GM21367 (cell line): Measurements from ENCODE around the gene CCDC28B.

Source experiments
- ATAC-seq: cut with Tn5 transposase; IDR thresholded peaks from one replicate; pipeline ENCODE4 v1.9.1; 2021; ENCODE audit not compliant: unreplicated experiment

CCDC28B gene

GRCh38 chr1:32192220-32192948 is 8.0 kb upstream of the CCDC28B start:
- ATAC-seq = no peak

- no peak for ATAC-seq
These were observed 5.4 kb upstream of the CCDC28B start for GRCh38 chr1:32194984-32195383.

DNA sequence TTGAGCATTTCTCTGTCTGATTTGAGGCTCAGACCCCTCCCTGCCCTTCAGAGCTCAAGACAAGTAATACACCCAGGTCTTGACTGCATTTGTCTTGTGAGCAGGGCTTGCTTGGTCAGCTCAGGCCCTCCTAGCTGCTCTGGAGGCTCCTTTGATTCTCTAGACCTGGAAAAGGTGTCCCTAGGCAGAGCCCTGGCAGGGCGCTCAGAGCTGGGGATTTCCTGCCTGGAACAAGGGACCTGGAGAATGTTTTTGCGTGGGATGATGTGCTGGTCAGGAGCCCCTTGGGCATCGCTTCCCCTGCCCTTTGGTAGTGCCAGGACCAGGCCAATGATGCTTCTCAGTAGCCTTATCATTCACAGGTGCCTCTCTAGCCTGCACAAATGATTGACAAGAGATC is 4.9 kb upstream of the CCDC28B start:
- no peak for ATAC-seq

DNA sequence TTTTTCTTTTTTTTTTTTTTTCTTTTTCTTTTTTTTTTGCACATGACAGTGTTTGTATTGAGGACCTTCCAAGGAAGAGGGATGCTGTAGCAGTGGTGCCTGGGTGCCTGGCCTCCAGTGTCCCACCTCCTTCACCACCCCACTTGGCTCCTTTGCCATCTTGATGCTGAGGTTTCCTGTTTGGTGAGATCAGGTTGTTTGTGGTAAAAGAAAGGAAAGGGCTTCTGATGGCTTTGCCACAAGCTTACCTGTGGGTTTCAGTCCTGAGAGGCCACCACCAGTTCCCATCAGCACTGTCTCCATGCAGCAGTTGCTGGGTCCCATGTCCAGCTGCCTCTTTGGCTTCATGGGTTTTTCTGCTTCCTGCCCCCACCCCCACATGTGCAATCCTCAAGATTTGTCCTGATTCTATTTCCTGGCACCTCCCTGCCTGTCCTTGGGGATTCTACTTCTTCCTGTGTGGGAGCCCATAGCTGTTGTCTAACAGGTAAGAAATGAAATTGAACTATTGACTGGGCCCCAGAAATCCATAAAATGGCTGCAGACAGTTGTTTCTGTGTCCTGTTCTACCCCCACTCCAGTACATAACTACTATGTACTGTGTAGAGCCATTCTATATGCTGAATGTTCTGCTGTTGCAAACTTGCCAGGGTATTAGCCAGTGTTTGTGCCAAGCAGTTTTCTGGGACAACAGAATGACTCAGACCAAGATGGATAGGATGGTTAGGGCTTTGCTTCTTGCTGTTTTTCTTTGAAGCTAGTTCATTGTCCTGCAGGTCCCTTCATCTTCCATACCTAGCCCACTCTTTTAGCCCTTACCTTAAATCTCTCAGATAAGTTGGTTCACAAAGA is 4.2 kb upstream of the CCDC28B start:
- ATAC-seq = no peak

DNA sequence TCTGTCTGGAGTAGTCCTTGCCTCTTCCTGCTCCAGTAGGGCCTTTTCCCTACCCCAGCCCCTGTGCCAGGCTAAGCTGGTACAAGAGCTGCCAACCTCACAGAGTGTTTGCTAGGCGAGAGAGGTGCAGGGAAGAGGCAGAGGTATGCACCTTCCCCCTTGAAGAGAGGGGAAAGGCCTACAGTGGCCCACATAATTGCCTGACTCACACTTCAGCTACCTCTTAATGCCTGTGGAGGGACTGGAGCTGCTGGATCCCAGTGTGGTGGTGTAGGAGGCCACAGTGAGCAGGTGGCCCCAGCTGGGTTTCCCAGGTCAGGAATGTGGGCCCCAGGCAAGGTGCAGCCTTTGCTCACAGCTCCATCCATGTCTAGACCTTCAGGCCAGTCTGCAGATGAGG is 3.3 kb upstream of the CCDC28B start:
- no peak for ATAC-seq

GRCh38 chr1:32197837-32198236 is 2.6 kb upstream of the CCDC28B start:
- no peak for ATAC-seq

GRCh38 chr1:32198237-32199042 is 2.0 kb upstream of the CCDC28B start:
- no peak for ATAC-seq

GRCh38 chr1:32199043-32199716 is 1.2 kb upstream of the CCDC28B start:
- no peak for ATAC-seq

GRCh38 chr1:32199717-32200072 is 700 bp upstream of the CCDC28B start:
- ATAC-seq = no peak

DNA sequence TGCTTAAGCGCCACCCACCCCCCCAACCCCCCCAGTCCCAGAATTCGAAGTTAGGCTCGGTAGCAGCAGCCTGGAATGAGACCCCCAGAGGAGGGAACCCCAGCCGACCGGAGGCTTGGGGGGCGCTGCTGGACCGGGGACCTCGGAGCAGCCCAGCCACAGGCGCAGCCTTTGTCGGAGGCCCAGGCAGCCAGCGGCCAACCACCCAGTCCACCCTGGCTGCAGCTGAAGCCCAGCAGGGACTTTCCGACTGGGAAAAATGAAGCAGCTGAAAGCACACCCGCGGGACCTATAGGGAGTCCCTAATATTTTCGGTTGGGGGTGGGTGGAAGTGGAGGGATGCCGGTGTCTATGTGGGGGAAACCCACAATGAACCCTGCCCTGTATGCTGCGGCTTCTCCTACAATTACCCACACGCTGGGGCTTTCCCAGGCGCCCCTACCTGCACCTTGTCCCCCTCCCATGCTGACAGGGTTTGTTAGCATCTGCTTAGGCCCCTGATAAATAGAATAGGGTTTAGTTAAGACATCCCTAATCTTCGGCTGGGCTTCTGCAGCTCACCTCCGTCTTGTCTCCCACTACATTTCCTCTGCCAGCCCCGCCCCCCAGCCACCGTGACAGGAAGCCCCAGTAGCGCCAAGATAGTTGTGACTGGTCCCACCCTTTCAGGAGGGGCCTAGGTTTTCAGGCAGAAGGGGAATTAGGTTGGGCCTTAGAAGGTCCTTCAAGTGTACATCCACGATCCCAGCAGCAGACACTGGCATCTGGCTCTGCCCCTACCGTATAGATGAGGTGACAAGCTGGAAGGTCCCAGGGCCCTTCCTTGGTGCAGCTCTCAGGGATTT is 838 bp downstream of the CCDC28B start:
- ATAC-seq = no peak

- ATAC-seq = no peak
These were observed 4.6 kb downstream of the CCDC28B start for GRCh38 chr1:32204943-32205361.

- ATAC-seq = peak; percentile 39
These were observed 5.3 kb downstream of the CCDC28B start, which contains the start of gene IQCC for GRCh38 chr1:32205401-32206370. Gene IQCC, plus strand, starts transcription at chr1:32205671. Its CDS starts 11 bp downstream, at chr1:32205682.

GRCh38 chr1:32208469-32208868 is 8.1 kb downstream of the CCDC28B start:
- no peak for ATAC-seq

GRCh38 chr1:32208891-32209328 is 8.5 kb downstream of the CCDC28B start, which contains the start of gene DCDC2B:
Gene DCDC2B, plus strand, starts transcription at chr1:32209089. Its CDS starts 5 bp downstream, at chr1:32209094.
- ATAC-seq = no peak

- no peak for ATAC-seq
These were observed 15.5 kb downstream of the CCDC28B start for GRCh38 chr1:32215629-32216480.

DNA sequence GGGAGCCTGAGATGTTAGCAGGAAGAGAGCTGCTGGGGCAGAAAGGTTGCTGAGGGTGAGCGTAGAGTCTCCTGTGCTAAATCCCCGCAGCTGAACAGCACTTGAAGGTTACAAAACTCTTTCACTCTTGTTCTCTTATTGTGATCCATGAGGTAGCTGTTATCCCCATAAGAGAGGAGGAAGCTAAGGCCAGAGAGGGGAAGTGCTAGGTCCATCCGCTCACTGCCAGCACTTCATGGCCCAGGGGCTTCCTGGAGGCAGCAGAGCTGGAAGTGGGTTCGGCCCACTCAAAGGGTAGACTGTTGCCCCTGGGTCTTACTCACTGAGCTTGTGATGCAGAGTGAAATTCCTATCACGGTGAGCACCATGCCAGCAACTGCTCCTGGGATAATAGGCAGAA is 16.2 kb downstream of the CCDC28B start:
- no peak for ATAC-seq

GRCh38 chr1:32219022-32219421 is 18.6 kb downstream of the CCDC28B start:
- ATAC-seq = no peak
